Measurements from ENCODE around the gene ITGB1.

ITGB1 gene

DNA sequence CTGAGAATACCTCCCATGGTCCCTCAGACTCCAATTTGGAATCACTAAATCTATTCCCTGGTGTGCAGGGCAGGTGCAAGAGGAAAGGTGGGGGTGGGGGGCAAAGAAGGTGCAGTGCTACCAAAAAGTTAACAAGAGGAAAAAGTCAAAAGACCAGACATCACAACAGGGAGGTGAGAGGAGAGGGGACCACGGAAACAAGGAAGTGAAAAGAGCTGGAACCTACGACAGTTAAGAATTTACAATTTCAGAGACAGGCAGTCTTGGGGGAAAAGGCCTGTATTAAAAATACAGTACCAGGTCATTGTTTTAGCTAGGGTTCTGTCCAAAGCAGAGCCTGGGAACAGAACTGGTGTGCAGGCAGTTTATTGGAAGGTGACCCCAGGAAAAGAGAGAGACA, 14.6 kb downstream of the ITGB1 start:
- no peak for DNase-seq (ENCODE audit: low read depth in 2 of 2)
- H3K4me3 ChIP-seq (replicated peaks in 1 of 2; ENCODE audit: low read depth in 2 of 2, low read length in 2 of 2), result no peak overlapping the region
- TF ChIP-seq, protein P1, sequence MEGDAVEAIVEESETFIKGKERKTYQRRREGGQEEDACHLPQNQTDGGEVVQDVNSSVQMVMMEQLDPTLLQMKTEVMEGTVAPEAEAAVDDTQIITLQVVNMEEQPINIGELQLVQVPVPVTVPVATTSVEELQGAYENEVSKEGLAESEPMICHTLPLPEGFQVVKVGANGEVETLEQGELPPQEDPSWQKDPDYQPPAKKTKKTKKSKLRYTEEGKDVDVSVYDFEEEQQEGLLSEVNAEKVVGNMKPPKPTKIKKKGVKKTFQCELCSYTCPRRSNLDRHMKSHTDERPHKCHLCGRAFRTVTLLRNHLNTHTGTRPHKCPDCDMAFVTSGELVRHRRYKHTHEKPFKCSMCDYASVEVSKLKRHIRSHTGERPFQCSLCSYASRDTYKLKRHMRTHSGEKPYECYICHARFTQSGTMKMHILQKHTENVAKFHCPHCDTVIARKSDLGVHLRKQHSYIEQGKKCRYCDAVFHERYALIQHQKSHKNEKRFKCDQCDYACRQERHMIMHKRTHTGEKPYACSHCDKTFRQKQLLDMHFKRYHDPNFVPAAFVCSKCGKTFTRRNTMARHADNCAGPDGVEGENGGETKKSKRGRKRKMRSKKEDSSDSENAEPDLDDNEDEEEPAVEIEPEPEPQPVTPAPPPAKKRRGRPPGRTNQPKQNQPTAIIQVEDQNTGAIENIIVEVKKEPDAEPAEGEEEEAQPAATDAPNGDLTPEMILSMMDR (IDR thresholded peaks at IDR 0.05; ENCODE audit: low read depth, low read length), result no peak

DNA sequence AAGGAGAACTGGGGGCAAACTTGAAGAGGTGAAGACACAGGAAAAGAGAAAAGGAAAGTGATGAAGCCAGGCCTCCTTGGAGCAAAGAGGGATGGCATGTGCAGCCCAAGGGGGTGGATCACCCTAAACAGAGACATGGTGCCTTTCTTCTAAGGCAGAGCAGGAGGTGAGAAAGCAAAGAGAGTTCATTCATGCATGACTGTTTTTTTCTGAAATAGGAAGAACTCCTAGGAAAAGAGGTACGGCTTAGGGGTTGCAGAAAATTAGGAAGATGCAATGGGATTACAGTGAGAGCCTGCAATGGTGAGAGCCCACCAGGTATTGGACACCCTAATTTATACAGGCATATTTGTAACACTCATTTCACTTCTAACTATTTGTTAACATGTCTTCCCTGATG, 15.9 kb downstream of the ITGB1 start:
- no peak overlapping the region for H3K4me3 ChIP-seq (replicated peaks in 1 of 2; ENCODE audit: low read depth in 2 of 2, low read length in 2 of 2)
- no peak for DNase-seq (ENCODE audit: low read depth in 2 of 2)
- TF ChIP-seq, protein P1 (IDR thresholded peaks at IDR 0.05; ENCODE audit: low read depth, low read length), result no peak

DNA sequence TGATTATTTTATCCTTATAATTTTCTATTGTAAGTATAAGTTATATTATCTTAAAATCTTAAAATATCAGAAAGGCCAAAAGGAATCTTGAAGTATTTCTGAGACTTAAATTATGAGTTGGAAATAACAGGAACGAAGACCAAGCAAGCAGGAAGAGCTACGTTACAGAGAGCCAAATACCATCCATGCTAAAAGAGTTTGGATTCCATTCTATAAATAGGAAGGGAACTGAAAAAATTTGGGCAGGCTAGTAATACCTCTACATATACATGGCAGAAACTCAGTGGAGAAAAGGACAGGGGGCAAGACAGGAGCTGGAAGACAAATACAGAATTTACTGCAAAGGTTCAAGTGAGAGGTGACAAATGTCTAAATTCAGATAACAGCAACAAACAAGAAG, 16.7 kb downstream of the ITGB1 start:
- H3K4me3 ChIP-seq (replicated peaks in 1 of 2; ENCODE audit: low read depth in 2 of 2, low read length in 2 of 2), result no peak overlapping the region
- peak in 1 of 2 donors; percentile 37 for DNase-seq (ENCODE audit: low read depth in 2 of 2)
- TF ChIP-seq, protein P1 (IDR thresholded peaks at IDR 0.05; ENCODE audit: low read depth, low read length), result no peak

DNA sequence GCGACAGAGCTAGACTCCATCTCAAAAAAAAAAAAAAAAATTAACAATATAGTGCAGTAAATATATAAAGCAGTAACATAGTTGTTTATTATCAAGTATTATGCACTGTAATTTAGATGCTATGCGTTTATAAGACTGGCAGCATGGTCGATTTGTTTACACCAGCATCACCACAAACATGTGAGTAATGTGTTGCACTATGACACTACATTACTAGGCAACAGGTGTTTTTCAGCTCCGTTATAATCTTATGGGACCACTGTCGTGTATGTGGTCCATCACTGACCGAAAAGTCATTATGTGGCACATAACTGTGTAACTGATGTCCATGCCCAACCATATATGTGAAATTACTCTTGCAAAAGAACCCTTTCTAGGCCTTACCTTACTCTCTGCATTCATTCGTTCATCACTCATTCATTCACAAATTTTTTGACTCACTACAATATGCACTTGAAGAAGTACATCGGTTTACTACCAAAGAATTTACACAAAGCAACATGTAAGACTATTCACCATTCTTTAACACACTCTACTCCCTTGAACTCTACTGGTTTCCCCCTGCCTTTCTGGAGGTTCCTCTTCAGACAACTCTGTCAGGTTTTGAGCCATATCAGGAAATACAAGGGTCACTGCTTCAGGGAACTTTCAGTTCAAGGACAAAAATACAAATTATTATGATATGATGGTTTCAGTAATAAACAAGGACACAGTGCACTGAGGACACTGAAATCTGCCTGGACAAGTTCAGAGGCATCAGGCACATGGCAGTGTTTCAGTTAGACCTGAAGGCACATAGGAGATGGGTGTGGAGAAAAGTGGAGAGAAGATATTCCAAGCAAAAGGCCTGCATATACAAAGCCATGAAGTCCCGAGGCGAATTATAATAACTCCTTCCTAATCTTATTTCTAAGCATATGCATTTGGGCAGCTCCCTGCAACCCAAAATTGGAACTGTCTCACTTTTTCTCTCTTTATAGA, 17.4 kb downstream of the ITGB1 start:
- TF ChIP-seq, protein P1 (IDR thresholded peaks at IDR 0.05; ENCODE audit: low read depth, low read length), result no peak
- DNase-seq (ENCODE audit: low read depth in 2 of 2), result no peak
- no peak overlapping the region for H3K4me3 ChIP-seq (replicated peaks in 1 of 2; ENCODE audit: low read depth in 2 of 2, low read length in 2 of 2)

DNA sequence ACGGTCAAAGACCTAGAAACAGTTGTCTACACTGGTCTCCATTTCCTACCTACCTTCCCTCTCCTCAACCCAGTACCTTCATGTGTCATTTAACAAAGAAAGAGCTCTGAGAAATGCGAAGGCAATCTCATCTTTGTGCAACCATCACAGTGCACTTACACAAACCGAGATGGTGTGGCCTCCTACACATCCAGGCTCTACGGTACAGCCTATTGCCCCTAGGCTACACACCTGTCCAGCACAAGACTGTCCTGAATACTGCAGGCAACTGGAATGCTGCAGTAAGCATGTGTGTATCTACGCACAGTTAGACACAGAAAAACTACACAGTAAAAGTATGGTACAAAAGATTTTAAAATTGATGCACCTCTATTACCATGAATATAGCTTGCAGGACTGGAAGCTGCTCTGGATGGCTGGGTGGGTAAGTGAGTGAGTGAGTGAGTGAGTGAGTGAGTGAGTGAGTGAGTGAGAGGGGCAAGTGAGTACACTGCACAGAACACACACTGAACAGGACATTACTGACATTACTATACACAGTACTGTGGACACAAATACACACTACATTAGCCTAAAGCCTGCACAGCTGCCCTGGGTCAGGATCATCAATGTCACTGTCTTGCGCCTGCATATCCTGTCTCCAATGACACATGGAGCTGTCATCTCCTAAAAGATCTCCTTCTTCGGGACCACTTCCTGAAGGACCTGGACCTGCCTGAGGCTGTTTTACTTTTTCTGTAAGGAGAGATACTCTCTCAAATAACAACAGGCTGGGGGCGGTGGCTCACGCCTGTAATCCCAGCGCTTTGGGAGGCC, 18.5 kb downstream of the ITGB1 start:
- DNase-seq (ENCODE audit: low read depth in 2 of 2), result no peak
- TF ChIP-seq, protein P1 (IDR thresholded peaks at IDR 0.05; ENCODE audit: low read depth, low read length), result no peak
- H3K4me3 ChIP-seq (replicated peaks in 1 of 2; ENCODE audit: low read depth in 2 of 2, low read length in 2 of 2), result no peak overlapping the region

DNA sequence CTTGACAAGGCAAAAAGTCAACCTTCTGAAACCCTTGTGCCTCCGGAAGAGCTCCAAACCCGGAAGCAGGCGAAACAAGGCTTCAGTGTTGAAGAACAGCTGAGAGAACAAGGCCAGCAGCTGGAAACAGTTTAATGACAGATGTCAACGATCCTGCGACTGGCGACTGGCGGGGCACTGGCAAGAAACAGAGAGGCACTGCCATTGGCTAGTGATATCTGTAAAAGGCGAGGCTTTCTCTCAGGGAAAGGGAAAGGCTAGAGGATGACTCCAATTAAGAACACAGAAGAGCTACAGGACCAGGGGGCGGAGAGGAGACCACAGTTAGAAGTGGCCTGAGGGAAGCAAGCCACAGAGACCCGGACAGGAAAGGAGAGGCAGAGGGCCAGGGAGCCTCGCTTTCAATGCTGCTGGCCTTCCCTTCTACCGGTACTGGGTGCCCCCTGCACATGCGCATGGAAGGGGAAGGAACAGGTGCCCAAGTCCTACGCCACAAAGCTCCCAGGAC, 19.4 kb downstream of the ITGB1 start:
- TF ChIP-seq, protein P1 (IDR thresholded peaks at IDR 0.05; ENCODE audit: low read depth, low read length), result no peak
- no peak for DNase-seq (ENCODE audit: low read depth in 2 of 2)
- H3K4me3 ChIP-seq (replicated peaks in 1 of 2; ENCODE audit: low read depth in 2 of 2, low read length in 2 of 2), result peak overlapping the region in 1 of 2 donors; percentile 12

All from cardiac fibroblast (primary cell).